Activated CD4-positive, alpha-beta T cell treated with anti-CD3 and anti-CD28 coated beads, Interleukin-2, amount 50 U/mL, for 1 hour (primary cell): ENCODE results near the gene ARMH4.

Experiments used
- DNase-seq: peaks from one replicate; pipeline ENCODE4 v3.0.0-alpha.2; 2020

The ARMH4 gene, protein sequence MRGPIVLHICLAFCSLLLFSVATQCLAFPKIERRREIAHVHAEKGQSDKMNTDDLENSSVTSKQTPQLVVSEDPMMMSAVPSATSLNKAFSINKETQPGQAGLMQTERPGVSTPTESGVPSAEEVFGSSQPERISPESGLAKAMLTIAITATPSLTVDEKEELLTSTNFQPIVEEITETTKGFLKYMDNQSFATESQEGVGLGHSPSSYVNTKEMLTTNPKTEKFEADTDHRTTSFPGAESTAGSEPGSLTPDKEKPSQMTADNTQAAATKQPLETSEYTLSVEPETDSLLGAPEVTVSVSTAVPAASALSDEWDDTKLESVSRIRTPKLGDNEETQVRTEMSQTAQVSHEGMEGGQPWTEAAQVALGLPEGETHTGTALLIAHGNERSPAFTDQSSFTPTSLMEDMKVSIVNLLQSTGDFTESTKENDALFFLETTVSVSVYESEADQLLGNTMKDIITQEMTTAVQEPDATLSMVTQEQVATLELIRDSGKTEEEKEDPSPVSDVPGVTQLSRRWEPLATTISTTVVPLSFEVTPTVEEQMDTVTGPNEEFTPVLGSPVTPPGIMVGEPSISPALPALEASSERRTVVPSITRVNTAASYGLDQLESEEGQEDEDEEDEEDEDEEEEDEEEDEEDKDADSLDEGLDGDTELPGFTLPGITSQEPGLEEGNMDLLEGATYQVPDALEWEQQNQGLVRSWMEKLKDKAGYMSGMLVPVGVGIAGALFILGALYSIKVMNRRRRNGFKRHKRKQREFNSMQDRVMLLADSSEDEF

GRCh38 chr14:58152014-58152857 lies at the start of gene ARMH4:
TSS of gene ARMH4 (minus strand) at chr14:58152213. CDS start at chr14:58139358, 12,855 bp downstream.
- DNase-seq = peak; percentile 50

DNA sequence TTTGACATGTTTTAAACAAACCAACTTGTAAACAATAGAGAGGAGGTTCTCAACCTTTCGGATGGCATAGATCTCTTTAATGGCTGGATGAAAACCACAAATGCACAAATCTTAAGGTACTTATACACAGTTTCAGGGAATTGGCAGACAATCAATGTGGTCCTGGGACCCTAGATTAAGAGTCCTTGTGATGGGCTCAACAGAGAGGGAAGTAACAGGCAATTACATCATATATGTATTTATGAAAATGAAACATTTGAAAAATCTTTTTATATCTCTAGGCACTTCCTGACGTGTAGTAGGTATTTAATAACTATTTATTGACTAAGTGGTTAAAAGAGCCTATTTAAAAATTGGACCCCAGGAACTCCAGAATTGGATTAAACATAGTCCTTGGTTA lies 48.8 kb upstream of the ARMH4 start:
- no peak for DNase-seq

DNA sequence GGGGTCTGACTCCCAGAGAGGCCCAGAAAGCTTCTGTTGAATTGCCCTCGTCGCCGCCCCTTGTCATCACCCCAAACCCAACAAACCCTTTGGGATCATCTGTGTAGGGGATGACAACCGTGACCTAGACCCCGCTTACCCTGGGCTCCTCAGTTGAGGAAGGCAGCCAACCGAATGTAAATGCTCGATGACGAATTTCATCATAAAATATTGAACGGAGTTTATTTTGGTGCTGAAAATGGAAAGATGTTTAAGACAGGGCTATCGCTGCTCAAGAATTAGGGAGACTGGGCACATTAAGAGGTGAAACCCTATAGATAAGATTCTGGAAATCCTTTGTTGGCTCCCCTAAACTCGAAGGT lies 48.4 kb upstream of the ARMH4 start:
- no peak for DNase-seq

DNA sequence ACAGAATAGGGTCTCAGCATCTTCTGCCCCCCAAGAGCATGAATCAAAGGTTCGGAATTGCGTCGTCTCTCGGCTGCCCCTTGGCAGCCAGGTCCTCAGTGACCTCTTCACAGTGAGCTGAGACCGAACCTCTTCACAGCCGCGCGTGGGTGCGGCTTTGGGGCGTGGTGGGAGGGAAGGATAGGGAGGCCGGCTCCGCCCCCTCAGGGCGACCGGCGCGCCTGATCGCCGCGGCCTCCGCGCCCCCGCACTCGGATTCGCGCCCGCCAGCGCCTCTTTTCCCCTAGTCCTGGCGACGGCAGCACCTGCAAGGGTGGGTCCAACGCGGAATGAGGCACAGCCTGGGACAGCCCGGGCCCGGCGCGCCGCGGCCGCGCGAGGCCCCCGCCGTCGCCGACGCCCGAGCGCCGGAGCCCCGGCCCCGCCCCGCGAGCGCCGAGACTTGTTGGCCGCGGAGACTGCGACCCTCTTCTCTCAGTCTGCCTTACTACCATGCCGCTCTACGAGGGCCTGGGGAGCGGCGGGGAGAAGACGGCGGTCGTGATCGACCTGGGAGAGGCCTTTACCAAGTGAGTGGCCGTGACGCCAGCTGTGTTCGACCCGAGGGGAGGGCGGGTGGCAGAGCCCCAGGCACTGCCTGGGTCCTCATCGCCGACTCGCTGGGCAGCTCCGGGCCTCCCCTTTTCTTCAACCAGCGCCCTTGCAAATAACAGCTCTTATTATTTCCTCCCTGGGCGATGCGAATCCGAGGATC lies 47.9 kb upstream of the ARMH4 start, which contains the start of gene ACTR10:
Gene ACTR10 (plus strand): TSS at position 424 of the 754 bp plus-strand sequence. CDS start 69 bp downstream, at position 493.
- peak; percentile 81 for DNase-seq

DNA sequence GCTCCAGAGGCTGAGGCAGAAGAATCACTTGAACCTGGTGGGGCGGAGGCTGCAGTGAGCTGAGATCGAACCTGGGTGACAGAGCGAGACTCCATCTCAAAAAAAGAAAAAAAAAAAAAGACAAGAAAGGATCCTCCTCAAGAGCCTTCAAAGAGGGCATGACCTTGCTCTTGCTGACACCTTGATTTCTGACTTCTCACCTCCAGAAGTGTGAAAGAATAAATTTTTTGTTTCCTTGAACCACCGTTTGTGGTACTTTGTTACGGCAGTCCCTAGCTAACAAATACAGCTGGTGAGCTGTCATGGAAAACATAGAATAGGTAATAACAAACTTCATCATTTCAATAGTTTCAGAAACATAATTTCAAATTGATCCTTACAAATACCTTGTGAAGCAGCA lies 46.1 kb upstream of the ARMH4 start:
- no peak for DNase-seq

GRCh38 chr14:58196198-58196597 lies 44.2 kb upstream of the ARMH4 start:
- no peak for DNase-seq

- no peak for DNase-seq
These were observed 41.5 kb upstream of the ARMH4 start for GRCh38 chr14:58193542-58193941.

DNA sequence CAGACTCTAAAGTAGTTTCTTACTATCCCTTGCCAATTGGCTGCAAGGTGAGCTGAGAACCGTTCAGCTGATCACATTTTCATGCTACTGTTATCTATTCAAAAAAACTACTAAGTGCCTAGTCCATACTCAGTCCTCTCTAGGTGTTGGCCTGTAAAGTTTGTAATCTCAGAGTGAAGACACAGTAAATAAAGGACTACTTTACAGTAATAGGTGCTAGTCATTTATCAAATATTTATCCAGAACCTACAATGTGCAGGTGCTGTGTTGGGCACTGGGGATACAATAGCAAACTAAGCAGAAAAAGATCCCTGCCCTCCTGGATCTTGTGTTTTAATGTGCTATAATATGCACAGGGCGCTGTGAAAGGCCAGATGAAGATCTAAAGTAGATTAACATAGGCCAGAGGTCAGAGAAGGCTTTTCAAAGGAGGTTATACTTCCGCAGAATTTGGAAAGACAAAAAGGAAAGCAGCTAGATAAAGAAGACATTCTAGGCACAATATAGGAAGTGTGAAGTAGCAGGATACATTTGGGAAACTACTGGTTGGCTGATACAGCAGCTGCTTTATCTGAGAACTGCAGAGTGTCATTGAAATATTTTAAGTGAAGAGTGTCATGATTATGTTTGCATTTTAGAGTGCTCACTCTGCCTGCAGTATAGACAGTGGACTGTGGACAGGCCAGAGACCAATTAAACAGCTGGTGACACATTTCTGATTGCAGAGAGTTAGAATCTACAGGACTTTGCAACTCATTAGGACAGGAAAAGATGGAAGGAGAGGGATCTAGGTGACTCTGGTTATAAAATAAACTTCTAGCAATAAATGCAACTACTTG lies 40.0 kb upstream of the ARMH4 start:
- no peak for DNase-seq

DNA sequence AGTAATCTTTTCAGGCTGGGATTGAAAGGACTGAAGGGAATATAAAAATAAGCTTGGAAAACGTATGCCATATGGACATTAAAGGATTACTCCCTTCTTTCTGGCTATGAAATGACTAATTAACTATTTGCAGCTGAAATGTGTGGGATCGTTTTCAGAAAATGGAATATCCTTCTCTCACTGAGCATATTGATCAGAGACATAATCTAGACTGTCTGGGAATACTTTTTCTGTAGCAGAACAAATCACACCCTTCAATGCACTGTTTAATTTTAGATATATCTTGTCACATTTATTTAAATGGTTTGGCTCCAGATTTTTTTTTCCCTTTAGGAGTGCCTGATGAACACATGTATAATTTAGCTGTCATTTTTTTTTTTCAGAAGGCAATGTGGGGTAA lies 37.2 kb upstream of the ARMH4 start:
- DNase-seq = no peak

- DNase-seq = no peak
These were observed 25.1 kb upstream of the ARMH4 start for GRCh38 chr14:58177125-58177524.

- DNase-seq = no peak
These were observed 19.1 kb upstream of the ARMH4 start for GRCh38 chr14:58171090-58171489.

- no peak for DNase-seq
These were observed 15.9 kb upstream of the ARMH4 start for GRCh38 chr14:58167891-58168290.

DNA sequence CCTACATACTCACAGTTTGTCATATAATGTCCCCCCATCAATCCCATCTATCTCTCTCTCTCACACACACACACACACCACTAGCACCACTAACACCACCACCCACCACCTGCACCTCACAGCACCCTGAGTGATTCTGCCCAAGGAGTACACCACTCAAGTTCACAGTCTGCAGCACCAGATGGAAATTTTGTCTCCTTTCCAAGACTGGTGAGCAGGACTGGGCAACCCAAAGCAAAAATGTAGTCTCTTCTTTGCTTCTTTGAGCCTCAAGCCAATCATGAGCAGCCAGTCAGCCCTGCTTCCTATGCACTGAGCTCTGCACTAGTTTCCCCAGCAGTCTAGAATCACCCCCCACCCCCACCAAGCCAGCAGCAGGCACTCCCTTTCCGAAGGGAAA lies 15.0 kb upstream of the ARMH4 start:
- no peak for DNase-seq

DNA sequence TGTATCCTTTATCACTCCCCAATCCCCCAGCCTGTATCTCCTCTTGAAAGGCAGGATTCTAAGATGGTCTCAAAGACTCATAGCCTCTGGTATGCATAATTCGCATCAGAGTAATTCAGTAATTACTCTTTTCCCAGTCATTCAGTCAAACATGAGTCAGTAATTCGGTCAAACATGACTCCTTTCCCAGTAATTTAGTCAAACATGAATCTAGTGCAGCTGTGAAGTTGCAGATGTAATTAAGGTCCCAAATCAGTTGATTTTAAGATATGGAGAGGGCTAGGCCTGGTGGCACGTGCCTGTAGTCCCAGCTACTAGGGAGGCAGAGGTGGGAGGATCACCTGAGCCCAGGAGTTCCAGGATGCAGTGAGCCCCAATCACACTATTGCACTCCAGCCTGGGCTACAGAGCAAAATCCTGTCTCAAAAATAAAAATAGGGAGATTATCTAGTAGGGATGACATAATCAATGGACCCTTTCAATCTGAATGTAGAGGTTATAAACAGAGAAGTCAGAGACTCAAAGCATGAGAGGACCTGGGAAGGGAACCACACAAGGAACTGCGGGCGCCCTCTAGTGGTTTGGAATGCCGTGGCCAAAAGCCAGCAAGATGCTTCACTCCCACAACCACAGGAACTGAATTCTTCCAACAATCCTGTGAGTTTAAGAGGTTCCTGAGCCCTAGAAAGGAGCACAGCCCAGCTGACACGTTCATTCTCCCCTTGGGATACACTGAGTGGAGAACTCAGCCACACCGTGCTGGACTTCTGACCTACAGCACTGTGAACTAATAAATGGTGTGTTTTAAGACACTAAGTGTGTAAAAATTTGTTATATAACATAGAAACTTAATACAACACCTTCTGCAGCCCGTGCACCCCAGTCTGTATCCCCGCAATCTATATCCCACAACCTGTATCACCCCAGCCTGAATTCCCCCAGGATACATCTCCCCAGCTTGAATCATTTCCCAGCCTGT lies 14.3 kb upstream of the ARMH4 start:
- DNase-seq = peak; percentile 77

DNA sequence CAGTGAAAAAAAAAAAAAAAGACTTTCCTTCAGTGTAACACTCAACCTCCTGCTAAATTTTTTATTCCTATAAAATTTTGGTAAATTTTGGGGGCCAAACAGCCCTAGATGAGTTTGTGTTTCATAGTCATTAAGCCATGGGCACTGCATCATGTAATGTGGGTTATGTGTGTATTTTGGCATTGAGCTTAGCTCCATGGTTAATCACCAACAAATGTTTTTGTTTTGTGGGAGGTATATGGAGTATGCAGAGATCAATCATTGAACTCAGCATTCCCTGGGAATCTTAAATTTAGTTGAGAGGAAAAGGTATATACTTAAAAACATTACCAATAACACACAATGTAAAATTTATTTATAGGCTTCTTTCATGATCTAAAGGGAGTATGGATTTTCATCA lies 8.5 kb upstream of the ARMH4 start:
- DNase-seq = no peak

GRCh38 chr14:58151133-58152013 lies 640 bp downstream of the ARMH4 start:
- no peak for DNase-seq

DNA sequence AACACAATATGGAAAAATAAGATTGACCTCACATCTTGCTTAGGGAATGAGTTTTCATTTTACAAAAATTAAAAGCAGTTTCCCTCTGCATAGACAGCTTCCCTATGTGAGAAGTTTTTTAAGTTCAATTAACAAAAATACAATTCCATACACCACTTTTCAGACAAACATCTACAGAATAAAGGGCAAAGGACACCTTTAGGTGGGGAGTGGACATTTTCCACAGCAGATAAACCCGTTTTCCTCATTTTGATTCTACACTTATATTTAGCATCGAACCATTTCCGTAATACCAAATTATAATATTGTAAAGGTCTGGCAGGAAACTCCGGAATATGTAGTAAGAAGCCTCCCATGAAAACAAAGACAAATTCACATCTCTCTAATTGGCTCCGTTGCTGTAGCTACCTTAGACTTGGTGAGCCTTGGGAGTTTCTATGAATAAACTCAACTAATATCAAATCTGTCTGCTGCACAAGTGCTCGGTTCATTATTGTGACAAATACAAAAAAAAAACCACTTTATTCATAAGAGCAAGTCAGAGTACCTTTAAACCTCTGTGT lies 1.7 kb downstream of the ARMH4 start:
- no peak for DNase-seq

DNA sequence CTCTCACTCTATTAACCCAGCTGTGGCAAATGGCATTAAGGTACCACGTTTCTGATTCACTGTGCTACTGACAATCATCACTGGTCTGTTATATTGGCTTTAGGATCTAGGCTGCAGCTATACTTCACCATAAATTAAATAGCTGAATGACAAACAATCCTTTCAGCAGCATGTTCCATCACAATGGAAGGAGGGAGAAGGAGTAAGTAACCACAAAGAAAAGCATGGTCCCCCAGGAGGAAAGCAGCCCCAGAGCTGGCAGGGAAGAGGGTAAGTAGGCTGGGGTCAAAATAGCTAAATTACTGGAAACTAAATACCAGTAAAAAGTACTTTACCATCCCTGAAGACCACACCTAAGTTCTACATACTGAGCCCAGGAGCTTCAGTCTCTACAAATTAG lies 2.8 kb downstream of the ARMH4 start:
- no peak for DNase-seq

GRCh38 chr14:58146399-58146798 lies 5.6 kb downstream of the ARMH4 start:
- DNase-seq = no peak
